ENCODE results near the gene MAS1L.

DNA sequence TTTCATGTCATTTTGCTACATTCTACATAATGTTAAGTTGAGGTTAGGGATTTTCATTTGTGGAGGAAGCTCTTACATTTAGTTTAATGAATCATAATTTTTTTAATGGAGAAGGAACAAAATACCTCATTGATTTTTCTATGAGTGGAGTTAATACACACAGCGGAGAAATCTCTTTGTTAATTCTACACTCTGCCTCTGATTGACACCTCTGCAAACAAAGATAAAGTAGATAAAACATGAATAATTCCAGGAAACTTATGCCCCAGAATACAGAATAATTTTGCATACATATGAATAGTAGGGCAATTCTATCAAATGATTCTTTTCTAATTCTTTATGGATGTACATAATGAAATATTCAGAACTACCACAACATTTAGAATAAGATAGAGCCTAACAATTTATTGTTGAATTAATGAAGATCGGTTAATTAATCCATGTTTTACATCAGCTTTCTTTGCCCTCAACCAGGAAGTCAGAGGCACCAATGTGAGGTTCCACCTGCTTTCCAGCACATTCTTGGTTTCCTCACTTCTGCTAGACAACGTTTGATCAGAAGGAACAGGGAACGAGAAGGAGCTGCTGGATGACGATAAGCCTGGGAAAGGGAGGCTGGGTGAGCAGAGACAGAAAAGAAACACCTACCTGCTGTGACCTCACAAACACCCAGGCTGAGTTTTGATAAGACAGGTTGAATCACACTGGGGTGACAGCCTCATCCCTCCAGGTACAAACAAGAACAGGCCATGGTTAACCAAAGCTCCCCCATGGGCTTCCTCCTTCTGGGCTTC is 26.5 kb downstream of the MAS1L start:
- TF ChIP-seq CTCF (IDR thresholded peaks at IDR 0.05; ENCODE audit: low read depth, low read length, poor library complexity, severe bottlenecking): no peak
- TF ChIP-seq EZH2phosphoT487 (IDR thresholded peaks at IDR 0.05; ENCODE audit: borderline replicate concordance, low read length): no peak
